ENCODE results near the gene RAB10. TPM values are rescaled to one million over a fixed set of nuclear protein-coding genes. Genes with fewer than 3 reads are reported as not detected.

RAB10 gene
- total RNA-seq, 1 donor from 2014 or later: 181 TPM

DNA sequence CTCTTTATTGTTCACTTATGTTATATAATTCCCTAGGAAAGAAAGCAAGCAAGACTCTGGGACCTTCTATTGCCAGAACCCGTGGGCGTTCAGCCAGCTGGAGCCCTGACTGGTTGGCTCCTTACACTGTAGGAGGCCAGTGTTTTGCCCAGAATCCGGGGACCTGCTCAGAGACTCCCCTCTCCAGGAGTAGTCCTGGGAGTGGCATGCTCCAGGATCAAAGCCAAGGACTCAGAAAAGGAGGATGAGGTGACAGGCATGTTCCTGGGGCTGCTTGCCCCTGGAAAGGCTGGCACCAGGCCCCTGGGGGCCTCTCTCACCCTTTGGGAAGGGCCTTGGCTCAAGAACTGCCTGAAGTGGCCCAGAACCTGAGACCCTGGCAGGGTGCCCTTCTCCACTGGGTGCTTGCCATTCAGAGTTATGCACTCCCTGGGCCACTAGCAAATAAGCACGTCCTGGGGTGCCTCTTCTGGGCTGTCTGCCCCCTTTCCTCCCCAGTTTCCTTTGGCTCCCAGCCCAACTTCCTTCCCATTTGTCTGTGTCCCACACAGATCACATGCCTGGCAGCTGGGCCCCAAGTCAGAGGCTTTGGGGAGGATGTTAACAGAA is 32.0 kb upstream of the RAB10 start:
- Histone ChIP-seq H3K36me3 (no peaks in the 10 kb centered on the region), H3K27me3 (no peaks in the 10 kb centered on the region), H3K4me3 (peak overlapping the region in 1 of 2 donors; percentile 13), H3K4me1 (peaks cover 21 to 35% of the 10 kb centered on the region in 2 donors), H3K9me3 (no peaks in the 10 kb centered on the region), H3K27ac (peak overlapping the region; percentile 72 to 78)
- intact Hi-C loops (cut with DNase I): loop anchor here (2.0 kb wide), 1 partner anchor 17 kb away; no protein-coding TSS in a partner anchor
- TF ChIP-seq, protein P1, sequence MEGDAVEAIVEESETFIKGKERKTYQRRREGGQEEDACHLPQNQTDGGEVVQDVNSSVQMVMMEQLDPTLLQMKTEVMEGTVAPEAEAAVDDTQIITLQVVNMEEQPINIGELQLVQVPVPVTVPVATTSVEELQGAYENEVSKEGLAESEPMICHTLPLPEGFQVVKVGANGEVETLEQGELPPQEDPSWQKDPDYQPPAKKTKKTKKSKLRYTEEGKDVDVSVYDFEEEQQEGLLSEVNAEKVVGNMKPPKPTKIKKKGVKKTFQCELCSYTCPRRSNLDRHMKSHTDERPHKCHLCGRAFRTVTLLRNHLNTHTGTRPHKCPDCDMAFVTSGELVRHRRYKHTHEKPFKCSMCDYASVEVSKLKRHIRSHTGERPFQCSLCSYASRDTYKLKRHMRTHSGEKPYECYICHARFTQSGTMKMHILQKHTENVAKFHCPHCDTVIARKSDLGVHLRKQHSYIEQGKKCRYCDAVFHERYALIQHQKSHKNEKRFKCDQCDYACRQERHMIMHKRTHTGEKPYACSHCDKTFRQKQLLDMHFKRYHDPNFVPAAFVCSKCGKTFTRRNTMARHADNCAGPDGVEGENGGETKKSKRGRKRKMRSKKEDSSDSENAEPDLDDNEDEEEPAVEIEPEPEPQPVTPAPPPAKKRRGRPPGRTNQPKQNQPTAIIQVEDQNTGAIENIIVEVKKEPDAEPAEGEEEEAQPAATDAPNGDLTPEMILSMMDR (IDR thresholded peaks at IDR 0.05): no peak
- peak in 1 of 2 donors; percentile 85 for DNase-seq (ENCODE audit: low spot score in 2 of 2)

DNA sequence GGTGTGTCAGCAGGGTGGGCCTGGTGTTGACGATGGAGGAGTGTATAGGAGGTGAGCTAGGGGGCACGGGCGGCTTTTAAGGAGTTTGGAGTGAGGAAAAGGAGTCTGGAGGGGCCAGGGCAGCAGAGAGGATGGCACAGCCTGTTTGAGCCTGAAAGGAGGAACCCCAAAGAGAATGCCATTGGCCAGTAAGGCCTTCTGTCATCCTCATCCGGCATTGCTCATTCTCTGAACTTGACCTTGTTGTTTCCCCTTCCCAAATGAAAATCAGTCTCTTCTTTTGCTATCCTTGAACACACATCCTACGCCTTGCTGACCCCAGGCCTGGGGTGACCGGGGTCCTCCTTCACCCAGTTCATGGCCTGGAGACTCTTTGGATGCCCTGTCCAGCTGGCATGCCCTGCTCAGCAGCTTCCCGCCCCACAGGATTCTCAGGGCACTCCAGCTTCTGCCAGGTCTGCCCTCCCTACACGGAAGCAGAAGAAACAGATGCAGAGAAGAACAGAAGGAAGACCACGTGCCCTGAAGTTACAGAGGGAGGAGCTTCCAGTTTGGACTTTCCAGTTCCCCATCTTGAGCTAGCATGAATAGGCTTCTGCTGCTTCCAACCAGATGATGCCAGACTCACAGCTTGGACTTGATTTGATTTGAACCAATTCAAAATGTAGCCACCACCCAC is 31.1 kb upstream of the RAB10 start:
- DNase-seq (ENCODE audit: low spot score in 2 of 2): no peak
- Histone ChIP-seq H3K27me3 (no peaks in the 10 kb centered on the region), H3K4me3 (no peak overlapping the region), H3K4me1 (peaks cover 21 to 35% of the 10 kb centered on the region in 2 donors), H3K27ac (peak overlapping the region; percentile 72 to 78), H3K9me3 (no peaks in the 10 kb centered on the region), H3K36me3 (no peaks in the 10 kb centered on the region)
- intact Hi-C loops (cut with DNase I): no loop called here
- TF ChIP-seq, protein P1 (IDR thresholded peaks at IDR 0.05): no peak

DNA sequence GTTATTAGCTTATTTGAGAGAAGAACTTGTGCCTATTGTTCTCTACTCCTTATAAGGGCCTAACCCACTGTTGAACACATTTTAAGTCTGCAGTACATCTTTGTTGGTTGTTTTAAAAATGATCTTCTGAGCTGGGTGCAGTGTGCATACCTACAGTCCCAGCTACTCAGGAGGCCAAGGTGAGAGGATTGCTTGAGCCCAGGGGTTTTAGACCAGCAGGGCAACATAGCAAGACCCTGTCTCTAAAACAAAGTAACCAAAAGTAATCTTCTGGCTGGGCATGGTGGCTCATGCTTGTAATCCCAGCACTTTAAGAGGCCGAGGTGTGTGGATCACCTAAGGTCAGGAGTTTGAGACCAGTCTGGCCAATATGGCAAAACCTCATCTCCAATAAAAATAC is 25.8 kb upstream of the RAB10 start:
- Histone ChIP-seq H3K27me3 (no peaks in the 10 kb centered on the region), H3K4me3 (no peak overlapping the region), H3K4me1 (peaks cover 5 to 12% of the 10 kb centered on the region in 2 donors), H3K9me3 (no peaks in the 10 kb centered on the region), H3K36me3 (no peaks in the 10 kb centered on the region), H3K27ac (no peak overlapping the region)
- TF ChIP-seq, protein P1 (IDR thresholded peaks at IDR 0.05): no peak
- intact Hi-C loops (cut with DNase I): no loop called here
- no peak for DNase-seq (ENCODE audit: low spot score in 2 of 2)

DNA sequence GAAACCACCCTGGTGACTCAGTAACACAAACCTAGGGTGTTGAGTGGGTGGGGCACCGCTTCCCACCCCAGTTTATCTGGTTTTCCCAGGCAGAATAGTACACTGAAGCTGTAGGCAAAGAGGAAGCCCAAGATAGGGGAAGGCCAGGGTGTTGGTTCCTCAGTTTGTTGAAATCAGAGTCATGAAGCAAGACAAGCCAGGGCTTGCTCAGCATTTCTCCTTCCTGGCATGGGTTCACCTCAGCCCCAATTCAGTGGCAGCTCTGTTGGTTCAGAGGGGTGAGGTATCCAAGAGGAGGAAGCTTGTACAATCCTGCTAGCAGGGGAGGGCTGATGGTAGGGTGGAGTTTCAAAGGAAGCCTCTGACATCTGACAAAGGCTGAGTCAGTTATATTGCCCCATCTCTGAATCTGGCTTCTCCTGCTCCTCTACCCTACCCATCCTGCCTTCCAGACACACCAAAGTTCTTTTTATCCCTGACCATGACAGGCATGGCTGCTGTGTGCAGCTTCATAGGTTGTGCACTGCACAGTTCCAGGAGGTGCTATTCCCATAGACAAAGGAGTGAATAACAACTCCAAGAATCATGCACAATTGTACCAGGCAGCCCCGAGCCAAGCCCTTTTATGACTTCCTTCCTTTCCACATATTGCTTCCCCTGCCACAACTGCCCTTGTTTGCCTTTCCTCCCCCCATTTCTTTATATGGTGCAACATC is 24.9 kb upstream of the RAB10 start:
- TF ChIP-seq, protein P1 (IDR thresholded peaks at IDR 0.05): no peak
- Histone ChIP-seq H3K4me3 (no peak overlapping the region), H3K27ac (no peak overlapping the region), H3K27me3 (no peaks in the 10 kb centered on the region), H3K4me1 (peaks cover 5 to 12% of the 10 kb centered on the region in 2 donors), H3K36me3 (no peaks in the 10 kb centered on the region), H3K9me3 (no peaks in the 10 kb centered on the region)
- DNase-seq (ENCODE audit: low spot score in 2 of 2): peak; percentile 63 to 77
- intact Hi-C loops (cut with DNase I): no loop called here

DNA sequence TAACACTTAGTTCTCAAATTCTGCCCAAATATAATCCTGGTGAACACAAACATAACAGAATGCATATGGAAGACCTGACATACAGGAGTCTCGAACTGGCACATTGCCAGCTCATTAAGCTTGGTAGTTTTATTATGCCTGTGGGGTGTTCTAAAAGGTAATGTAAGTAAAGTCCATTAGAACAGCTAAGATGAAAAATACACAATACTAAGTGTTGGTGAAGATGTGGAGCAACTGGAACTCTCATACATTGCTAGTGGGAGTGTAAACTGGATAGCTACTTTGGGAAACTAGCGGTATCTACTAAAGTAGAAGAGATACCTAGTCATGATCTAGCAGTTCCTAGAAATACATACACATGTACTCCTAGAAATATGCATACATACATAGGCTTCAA is 24.3 kb upstream of the RAB10 start:
- no peaks in the 10 kb centered on the region for H3K9me3 ChIP-seq
- H3K36me3 ChIP-seq: no peaks in the 10 kb centered on the region
- H3K27ac ChIP-seq: no peak overlapping the region
- H3K4me3 ChIP-seq: no peak overlapping the region
- intact Hi-C loops (cut with DNase I): no loop called here
- TF ChIP-seq, protein P1 (IDR thresholded peaks at IDR 0.05): no peak
- no peak for DNase-seq (ENCODE audit: low spot score in 2 of 2)
- no peaks in the 10 kb centered on the region for H3K27me3 ChIP-seq
- peaks cover 5 to 12% of the 10 kb centered on the region in 2 donors for H3K4me1 ChIP-seq

All from ascending aorta (tissue), 2 donors.